Spleen (tissue), 11 donors: ENCODE data around the gene KCNN2. TPM values are rescaled to one million over a fixed set of nuclear protein-coding genes. Genes with fewer than 3 reads are reported as not detected.

ENCODE experiments used
- DNase-seq: peaks from one replicate; pipeline ENCODE4 v3.0.0-alpha.2; 2020
- H3K27ac ChIP-seq, 8 donors: fragments of 200-600 bp; sonication (generic) in 7 of 8; 1 replicate in 4 of 8; 2 replicates in 4 of 8; pipeline versions ENCODE4 v1.5.0 to v1.8.0; 2016 to 2021; ENCODE audit warnings: inconsistent platforms in 4 of 8, mild to moderate bottlenecking in 4 of 8, moderate library complexity in 1 of 8
- H3K27me3 ChIP-seq, 7 donors: fragments of 200-600 bp; sonication (generic) in 6 of 7; replicated peaks in 1 of 7; 1 replicate in 4 of 7; 2 replicates in 3 of 7; pipeline versions ENCODE4 v1.5.0 to v1.8.0; 2016 to 2021; ENCODE audit warnings: inconsistent platforms in 3 of 7, mild to moderate bottlenecking in 1 of 7
- H3K36me3 ChIP-seq, 6 donors: fragments of 200-600 bp; sonication (generic) in 5 of 6; 1 replicate in 4 of 6; 2 replicates in 2 of 6; pipeline versions ENCODE4 v1.5.0 to v1.8.0; 2016 to 2021; ENCODE audit warnings: inconsistent platforms in 2 of 6
- H3K4me1 ChIP-seq, 6 donors: fragments of 200-600 bp; sonication (generic) in 5 of 6; 1 replicate in 3 of 6; 2 replicates in 3 of 6; pipeline versions ENCODE4 v1.5.0 to v1.8.0; 2016 to 2021; ENCODE audit warnings: inconsistent platforms in 3 of 6
- H3K4me3 ChIP-seq, 8 donors: fragments of 200-600 bp; sonication (generic) in 7 of 8; 1 replicate in 4 of 8; 2 replicates in 4 of 8; pipeline versions ENCODE4 v1.5.0 to v1.8.0; 2016 to 2021; ENCODE audit warnings: inconsistent platforms in 4 of 8, mild to moderate bottlenecking in 4 of 8, moderate library complexity in 2 of 8
- H3K9me3 ChIP-seq, 8 donors: fragments of 200-600 bp; sonication (generic) in 7 of 8; 1 replicate in 4 of 8; 2 replicates in 4 of 8; pipeline versions ENCODE4 v1.5.0 to v1.8.0; 2016 to 2021; ENCODE audit warnings: inconsistent platforms in 4 of 8
- POLR2A ChIP-seq, 3 donors: fragments of 450-650 bp; IDR thresholded peaks; one replicate each; pipeline ENCODE4 v1.5.1; 2017; ENCODE audit warnings: antibody characterized with exemption in 3 of 3, mild to moderate bottlenecking in 1 of 3
- POLR2AphosphoS5 ChIP-seq, 3 donors: sonication (generic); formaldehyde crosslinking; IDR thresholded peaks; one replicate each; pipeline ENCODE4 v1.5.1; 2017; ENCODE audit warnings: antibody characterized with exemption in 3 of 3
- WGBS, 5 donors: extraction: QIAGEN DNeasy Blood & Tissue Kit in 3 of 5; methylation state at CpG; one replicate each; pipeline versions ENCODE4 v1.1.5 to v1.1.7; 2013 to 2018; 5-methylcytosine and 5-hydroxymethylcytosine counted together
- intact Hi-C: fragments of 100-400 bp; cut with DNase I; formaldehyde crosslinking; loops from one replicate; pipeline ENCODE4 v1.15.0; 2023; ENCODE audit warnings: low total_unique reads
- polyA plus RNA-seq, 3 donors: library from polyadenylated mRNA; stranded (reverse); fragments of 200-250 nt; gene quantifications; one replicate each; pipeline ENCODE4 v1.2.1, GENCODE V29; 2013
- total RNA-seq, 7 donors: library from RNA; depleted of rRNA in 3 of 7; stranded (reverse); fragments of >200 nt in 3 of 7; fragmentation: NEBNext Ultra II Directional in 4 of 7; extraction: Animal tissue kit (Norgen Biotek cat#: 25700) in 4 of 7; gene quantifications; one replicate each; pipeline versions ENCODE4 v1.1.0 to v1.2.1, GENCODE V29; 2016 to 2021
- TF ChIP-seq, protein P1 (sequence below), 11 experiments: fragments of 200-600 bp in 7 of 11; fragments of 450-650 bp in 4 of 11; sonication (generic) in 4 of 11; IDR thresholded peaks in 8 of 11; conservative IDR thresholded peaks in 3 of 11; 1 replicate in 7 of 11; 2 replicates in 4 of 11; pipeline versions ENCODE4 v1.4.0 to v1.8.0; 2016 to 2021; ENCODE audit warnings: antibody characterized with exemption in 11 of 11, inconsistent platforms in 4 of 11, mild to moderate bottlenecking in 1 of 11
- donor health status: healthy with polysubstance abuse.
- donor health status: DM: no; HTN: no; CAD: no; lungs with moderate emphysema.
- donor health status: DM: no; HTN: no; CAD: no.
- donor health status: Bipolar disorder and iron deficiency.
- donor health status: healthy.
- donor health status: DM: no; HTN: no; CAD: no.
- donor health status: DM: yes; HTN: yes; CAD: no.

Gene KCNN2
- total and polyA plus RNA-seq, 10 donors = 0.20 to 1.1 (median 0.56) TPM

DNA sequence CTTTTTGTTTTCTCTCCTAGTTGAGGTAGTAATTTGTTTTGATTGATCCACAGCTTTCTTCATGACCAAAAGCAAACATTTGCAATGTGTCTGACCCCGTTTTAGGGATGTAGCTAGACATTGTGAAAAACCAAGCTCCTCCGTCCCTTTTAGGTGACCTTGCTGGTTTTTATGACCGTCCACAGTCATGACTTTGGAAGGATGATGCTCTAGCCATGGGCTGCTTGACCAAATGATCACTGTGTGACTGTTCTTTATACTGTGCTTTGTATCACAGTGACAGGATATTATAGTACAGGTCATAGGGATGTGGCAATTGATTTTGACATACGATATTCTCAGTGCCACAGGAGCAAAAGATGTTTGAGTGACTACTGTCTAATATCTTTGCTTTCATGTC lies 54.4 kb downstream of the KCNN2 start:
- peaks cover 0 to 4% (median 0%) of the 10 kb centered on the region in 6 donors for H3K4me1 ChIP-seq
- H3K4me3 ChIP-seq = no peak overlapping the region
- TF ChIP-seq POLR2AphosphoS5 (IDR thresholded peaks at IDR 0.05) = no peak
- TF ChIP-seq, protein P1, sequence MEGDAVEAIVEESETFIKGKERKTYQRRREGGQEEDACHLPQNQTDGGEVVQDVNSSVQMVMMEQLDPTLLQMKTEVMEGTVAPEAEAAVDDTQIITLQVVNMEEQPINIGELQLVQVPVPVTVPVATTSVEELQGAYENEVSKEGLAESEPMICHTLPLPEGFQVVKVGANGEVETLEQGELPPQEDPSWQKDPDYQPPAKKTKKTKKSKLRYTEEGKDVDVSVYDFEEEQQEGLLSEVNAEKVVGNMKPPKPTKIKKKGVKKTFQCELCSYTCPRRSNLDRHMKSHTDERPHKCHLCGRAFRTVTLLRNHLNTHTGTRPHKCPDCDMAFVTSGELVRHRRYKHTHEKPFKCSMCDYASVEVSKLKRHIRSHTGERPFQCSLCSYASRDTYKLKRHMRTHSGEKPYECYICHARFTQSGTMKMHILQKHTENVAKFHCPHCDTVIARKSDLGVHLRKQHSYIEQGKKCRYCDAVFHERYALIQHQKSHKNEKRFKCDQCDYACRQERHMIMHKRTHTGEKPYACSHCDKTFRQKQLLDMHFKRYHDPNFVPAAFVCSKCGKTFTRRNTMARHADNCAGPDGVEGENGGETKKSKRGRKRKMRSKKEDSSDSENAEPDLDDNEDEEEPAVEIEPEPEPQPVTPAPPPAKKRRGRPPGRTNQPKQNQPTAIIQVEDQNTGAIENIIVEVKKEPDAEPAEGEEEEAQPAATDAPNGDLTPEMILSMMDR (IDR thresholded peaks at IDR 0.05 in 8 of 11, conservative IDR thresholded peaks at IDR 0.05 in 3 of 11) = no peak
- TF ChIP-seq POLR2A (IDR thresholded peaks at IDR 0.05) = no peak
- no peaks in the 10 kb centered on the region for H3K36me3 ChIP-seq
- no peak overlapping the region for H3K27ac ChIP-seq
- WGBS, 5 donors = 79 to 90% (median 83%) methylated on average over 4 of the region's 4 CpGs
- no peak for DNase-seq
- intact Hi-C loops = no loop called here
- H3K27me3 ChIP-seq = no peaks in the 10 kb centered on the region
- H3K9me3 ChIP-seq = no peaks in the 10 kb centered on the region

DNA sequence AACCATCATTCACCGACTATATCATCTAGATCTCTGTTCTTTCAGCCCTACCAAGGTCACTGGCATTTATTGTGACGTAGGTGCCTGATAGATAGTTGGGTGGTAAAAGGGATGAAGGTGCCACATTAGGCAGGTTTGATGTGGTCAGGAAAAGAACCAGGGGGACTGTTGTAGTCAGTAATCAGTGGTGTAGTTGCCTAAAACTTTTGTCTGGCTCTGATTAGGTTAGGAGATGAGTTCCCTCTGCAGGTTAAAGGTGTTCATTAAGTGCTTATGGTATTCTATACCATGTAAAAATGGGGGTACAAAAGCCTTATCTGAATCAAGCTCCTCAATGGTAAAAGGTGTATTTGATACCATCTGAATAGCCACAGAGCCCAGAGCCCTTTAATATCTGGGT lies 55.6 kb downstream of the KCNN2 start:
- WGBS, 5 donors = 74 to 86% (median 79%) methylated on average over 2 of the region's 2 CpGs
- Histone ChIP-seq H3K4me3 (no peak overlapping the region), H3K27ac (no peak overlapping the region), H3K36me3 (no peaks in the 10 kb centered on the region), H3K9me3 (no peaks in the 10 kb centered on the region), H3K27me3 (no peaks in the 10 kb centered on the region), H3K4me1 (peaks cover 0 to 4% (median 0%) of the 10 kb centered on the region in 6 donors)
- no peak for DNase-seq
- intact Hi-C loops = no loop called here
- TF ChIP-seq, protein P1 (IDR thresholded peaks at IDR 0.05 in 8 of 11, conservative IDR thresholded peaks at IDR 0.05 in 3 of 11) = no peak
- TF ChIP-seq POLR2AphosphoS5 (IDR thresholded peaks at IDR 0.05) (no peak), POLR2A (IDR thresholded peaks at IDR 0.05) (no peak)

DNA sequence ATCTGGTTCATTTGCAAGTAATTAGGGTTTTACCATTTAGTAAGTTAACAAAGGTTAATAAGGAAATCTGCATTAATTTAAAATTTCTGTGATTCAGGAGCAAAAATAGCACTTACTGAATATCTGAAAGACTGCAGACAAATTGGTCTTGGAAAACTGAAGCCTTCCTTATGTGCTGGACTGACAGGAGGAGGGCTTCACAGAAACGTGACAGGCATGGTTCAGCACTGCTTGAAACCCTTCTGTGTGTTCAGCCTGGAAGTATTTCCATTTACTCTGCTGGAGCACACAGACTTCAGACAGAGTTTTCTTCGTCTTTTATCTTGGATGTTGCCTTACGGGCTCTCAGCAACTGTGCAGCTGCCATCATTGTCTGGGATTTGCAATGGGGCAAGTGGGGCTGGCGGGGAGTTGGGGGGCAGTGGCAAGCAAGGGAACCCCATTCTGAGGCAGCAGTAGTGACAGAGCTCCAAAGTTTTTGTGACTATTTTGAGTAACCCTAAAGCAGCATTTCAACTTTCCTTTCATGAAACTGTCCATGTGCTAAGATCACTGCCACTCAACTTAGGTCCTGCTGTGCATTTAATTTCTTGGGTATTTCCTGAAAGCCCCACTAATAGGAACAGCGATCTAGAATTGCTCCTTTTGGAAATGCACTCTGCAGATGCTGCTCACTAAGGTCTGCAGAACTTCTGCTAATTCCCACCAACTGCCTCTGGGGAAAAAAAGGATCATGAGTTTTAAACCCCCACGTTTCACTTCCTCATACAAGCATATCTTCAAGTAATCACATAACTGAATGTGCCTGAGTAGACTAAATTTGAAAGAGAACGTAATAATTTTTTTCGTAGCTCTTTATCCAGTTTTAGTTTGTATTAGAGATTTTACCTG lies 56.6 kb downstream of the KCNN2 start:
- Histone ChIP-seq H3K4me1 (peaks cover 0 to 4% (median 0%) of the 10 kb centered on the region in 6 donors), H3K4me3 (no peak overlapping the region), H3K9me3 (no peaks in the 10 kb centered on the region), H3K27ac (no peak overlapping the region), H3K27me3 (no peaks in the 10 kb centered on the region), H3K36me3 (no peaks in the 10 kb centered on the region)
- no peak for TF ChIP-seq POLR2AphosphoS5 (IDR thresholded peaks at IDR 0.05)
- TF ChIP-seq, protein P1 (IDR thresholded peaks at IDR 0.05 in 8 of 11, conservative IDR thresholded peaks at IDR 0.05 in 3 of 11) = no peak
- TF ChIP-seq POLR2A (IDR thresholded peaks at IDR 0.05) = no peak
- 48 to 57% (median 49%) methylated on average over 8 of the region's 8 CpGs for WGBS, 5 donors
- intact Hi-C loops = no loop called here
- DNase-seq = no peak

DNA sequence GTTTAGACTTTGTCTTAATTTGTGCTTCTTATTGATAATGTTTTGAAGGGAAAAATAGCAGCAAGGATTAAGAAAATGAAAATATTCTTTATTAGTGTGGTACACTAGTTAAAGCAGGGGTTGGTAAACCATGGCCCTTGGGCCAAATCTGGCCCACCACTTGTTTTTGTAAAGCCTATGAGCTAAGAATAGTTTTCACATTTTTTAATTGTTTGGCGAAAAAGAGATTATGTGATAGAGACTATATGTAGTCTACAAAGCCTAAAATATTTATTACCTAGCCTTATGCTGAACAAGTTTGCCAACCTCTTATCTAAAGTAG lies 57.2 kb downstream of the KCNN2 start:
- TF ChIP-seq POLR2A (IDR thresholded peaks at IDR 0.05) (no peak), POLR2AphosphoS5 (IDR thresholded peaks at IDR 0.05) (no peak)
- WGBS, 5 donors = 75 to 90% (median 80%) methylated on average over 1 of the region's 1 CpG
- intact Hi-C loops = no loop called here
- DNase-seq = no peak
- no peaks in the 10 kb centered on the region for H3K36me3 ChIP-seq
- H3K4me1 ChIP-seq = peaks cover 0 to 4% (median 0%) of the 10 kb centered on the region in 6 donors
- H3K4me3 ChIP-seq = no peak overlapping the region
- H3K9me3 ChIP-seq = no peaks in the 10 kb centered on the region
- no peaks in the 10 kb centered on the region for H3K27me3 ChIP-seq
- H3K27ac ChIP-seq = no peak overlapping the region
